Measurements from ENCODE around the gene KCTD5.

GRCh38 chr16:2724088-2724676, 41.9 kb downstream of the KCTD5 start:
- no peak for TF ChIP-seq ZNF174 (tag by site-specific recombination; IDR thresholded peaks at IDR 0.05)
- no peak for TF ChIP-seq YY1 (tag by site-specific recombination; IDR thresholded peaks at IDR 0.05)
- TF ChIP-seq ZNF24 (tag by site-specific recombination; IDR thresholded peaks at IDR 0.05): no peak
- TF ChIP-seq ZNF302 (tag by site-specific recombination; IDR thresholded peaks at IDR 0.05; ENCODE audit: low read depth): no peak
- TF ChIP-seq, protein P1, sequence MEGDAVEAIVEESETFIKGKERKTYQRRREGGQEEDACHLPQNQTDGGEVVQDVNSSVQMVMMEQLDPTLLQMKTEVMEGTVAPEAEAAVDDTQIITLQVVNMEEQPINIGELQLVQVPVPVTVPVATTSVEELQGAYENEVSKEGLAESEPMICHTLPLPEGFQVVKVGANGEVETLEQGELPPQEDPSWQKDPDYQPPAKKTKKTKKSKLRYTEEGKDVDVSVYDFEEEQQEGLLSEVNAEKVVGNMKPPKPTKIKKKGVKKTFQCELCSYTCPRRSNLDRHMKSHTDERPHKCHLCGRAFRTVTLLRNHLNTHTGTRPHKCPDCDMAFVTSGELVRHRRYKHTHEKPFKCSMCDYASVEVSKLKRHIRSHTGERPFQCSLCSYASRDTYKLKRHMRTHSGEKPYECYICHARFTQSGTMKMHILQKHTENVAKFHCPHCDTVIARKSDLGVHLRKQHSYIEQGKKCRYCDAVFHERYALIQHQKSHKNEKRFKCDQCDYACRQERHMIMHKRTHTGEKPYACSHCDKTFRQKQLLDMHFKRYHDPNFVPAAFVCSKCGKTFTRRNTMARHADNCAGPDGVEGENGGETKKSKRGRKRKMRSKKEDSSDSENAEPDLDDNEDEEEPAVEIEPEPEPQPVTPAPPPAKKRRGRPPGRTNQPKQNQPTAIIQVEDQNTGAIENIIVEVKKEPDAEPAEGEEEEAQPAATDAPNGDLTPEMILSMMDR (tag by site-specific recombination; IDR thresholded peaks at IDR 0.05): no peak
- no peak for TF ChIP-seq ZNF138 (tag by site-specific recombination; IDR thresholded peaks at IDR 0.05; ENCODE audit: borderline replicate concordance)
- no peak for TF ChIP-seq MZF1 (tag by site-specific recombination; IDR thresholded peaks at IDR 0.05; ENCODE audit: borderline replicate concordance)
